Ovary (tissue), 1 donor: ENCODE data around the gene NUMA1.

Experiments
- EP300 ChIP-seq: sonication (generic); formaldehyde crosslinking; IDR thresholded peaks from one replicate; pipeline ENCODE4 v1.6.1; 2017; ENCODE audit warnings: antibody characterized with exemption
- POLR2A ChIP-seq: fragments of 450-650 bp; IDR thresholded peaks from one replicate; pipeline ENCODE4 v1.6.1; 2017; ENCODE audit warnings: antibody characterized with exemption, mild to moderate bottlenecking, moderate library complexity

DNA sequence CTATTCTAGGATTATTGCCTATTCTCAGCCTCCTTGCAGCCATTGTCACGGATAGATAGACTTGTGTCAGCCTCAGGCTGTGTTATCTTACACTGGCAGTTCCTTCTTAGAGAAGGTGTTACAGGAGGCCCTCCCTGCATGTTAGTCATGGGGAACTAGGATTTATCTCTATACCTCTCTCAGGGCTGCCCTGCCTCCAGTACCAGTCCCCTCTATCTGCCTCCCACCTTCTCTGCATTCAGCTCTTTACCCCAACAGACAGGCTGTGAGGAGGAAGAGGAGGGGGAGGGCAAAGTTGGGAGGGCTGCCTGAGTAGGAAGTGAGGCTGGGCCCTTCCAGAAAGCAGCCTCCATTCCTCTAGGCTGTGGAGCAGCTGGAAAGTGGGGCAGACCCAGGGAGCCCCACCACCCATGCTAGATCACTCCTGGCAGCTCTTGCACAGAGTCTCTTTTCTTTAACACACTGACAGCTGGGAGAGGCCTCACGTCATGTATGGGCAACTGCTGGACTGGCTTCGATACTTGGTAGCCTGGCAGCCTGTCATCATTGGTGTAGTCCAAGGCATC is 84.5 kb downstream of the NUMA1 start:
- TF ChIP-seq EP300, result no peak
- no peak for TF ChIP-seq POLR2A
